OCI-M2 (cell line): ENCODE results near the gene NAA16.
"Not testable (repeated sequence)": the region's sequence is repeated elsewhere in the genome, so short reads cannot be mapped to it uniquely, and the experiment has no call there.

Experiments used
- DNase-seq: peaks from one replicate; lab custom pipeline; 2025; ENCODE audit not compliant: unreplicated experiment; lab: John Stamatoyannopoulos, UW

NAA16 gene

DNA sequence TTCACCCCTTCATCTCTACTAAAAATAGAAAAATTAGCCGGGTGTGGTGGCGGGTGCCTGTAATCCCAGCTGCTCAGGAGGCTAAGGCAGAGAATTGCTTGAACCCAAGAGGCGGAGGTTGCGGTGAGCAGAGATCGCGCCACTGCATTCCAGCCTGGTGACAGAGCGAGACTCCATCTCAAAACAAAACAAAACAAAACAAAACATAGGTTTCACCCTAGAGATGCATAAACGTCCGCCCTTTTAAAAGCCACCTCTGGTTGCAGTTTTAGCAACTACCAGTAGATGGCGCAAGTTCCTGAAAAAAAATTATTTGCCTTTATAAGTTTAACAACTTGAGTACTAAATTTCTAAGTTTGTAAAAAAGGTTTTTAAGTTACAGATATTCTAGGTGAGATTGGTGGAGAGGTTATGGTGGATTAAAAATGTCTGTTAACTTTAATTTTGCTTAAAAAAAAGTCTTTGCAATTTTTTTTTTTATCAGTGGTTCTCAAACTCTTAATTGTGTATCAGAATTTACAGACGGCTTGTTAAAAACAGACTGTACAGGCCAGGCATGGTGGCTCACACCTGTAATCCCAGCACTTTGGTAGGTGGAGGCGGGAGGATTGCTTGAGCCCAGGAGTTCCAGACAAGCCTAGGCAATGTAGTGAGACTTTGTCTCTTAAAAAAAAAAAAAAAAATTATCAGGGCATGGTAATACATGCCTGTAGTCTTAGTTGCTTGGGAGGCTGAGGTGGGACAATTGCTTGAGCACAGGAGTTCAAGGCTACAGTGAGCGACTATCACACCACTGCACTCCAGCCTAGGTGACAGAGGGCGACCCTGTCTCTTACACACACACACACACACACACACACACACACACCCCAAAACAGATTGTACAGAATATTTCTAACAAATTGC lies 42.1 kb downstream of the NAA16 start:
- DNase-seq = no peak

DNA sequence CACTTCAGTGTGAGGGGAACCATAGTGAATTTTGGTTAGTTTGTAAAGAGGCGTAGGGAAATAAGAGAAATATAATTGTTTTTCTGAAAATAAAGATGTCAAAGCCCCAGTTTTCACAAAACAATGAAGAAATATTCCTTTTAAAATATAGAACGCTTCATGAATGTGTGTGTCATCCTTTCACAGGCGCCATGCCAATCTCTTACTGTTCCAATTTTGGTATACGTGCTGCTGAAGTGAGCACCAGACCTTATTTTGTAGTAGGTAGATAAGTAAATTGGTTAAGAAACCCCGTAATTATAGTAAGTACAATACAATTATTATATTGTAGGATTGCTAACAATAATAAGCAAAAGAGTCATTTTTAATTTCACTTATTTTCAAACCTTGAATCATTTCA lies 43.3 kb downstream of the NAA16 start:
- no peak for DNase-seq

DNA sequence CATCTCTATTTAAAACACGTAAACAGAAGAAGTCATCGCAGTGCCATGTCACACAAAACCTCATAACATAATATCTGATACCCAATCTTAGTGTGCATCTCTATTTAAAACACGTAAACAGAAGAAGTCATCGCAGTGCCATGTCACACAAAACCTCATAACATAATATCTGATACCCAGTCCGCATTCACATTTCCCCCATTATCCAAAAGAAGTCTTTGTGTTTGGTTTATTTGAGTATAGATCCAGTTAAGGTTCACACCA lies 45.2 kb downstream of the NAA16 start:
- not testable (repeated sequence) for DNase-seq

DNA sequence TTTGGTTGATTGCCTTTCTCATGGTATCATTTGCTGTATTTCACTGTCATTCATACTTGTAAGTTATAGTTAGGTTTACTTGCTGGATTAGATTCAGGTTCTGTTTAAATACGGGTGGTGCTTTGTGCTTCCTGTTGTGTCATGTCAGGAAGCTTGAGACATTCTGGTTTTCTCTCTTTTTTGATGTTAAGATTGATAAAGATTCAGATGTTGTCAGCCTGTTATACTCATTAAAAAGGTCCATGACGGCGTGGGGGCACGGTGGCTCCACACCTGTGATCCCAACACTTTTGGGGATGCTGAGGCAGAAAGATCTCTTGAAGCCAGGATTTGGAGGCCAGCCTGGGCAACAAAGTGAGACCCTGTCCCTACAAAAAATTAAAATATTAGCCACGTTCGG lies 45.7 kb downstream of the NAA16 start:
- DNase-seq = no peak

DNA sequence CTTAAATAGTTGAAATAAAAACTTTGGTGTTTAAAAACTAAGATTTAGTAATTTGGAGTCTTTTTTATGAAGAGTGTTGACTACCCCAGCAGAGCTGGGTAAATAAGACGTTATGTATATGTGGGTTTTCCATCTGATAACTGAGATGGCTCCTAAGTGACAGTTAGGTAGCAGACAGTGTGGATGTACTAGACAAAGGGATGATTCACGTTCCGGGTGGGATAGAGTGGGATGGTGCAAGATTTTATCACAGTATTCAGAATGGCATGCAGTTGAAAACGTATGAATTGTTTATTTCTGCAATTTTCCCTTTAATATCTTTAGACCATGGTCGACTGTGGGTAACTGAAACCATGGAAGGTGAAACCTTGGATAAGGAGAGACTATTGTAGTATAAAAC lies 50.4 kb downstream of the NAA16 start:
- DNase-seq = no peak

DNA sequence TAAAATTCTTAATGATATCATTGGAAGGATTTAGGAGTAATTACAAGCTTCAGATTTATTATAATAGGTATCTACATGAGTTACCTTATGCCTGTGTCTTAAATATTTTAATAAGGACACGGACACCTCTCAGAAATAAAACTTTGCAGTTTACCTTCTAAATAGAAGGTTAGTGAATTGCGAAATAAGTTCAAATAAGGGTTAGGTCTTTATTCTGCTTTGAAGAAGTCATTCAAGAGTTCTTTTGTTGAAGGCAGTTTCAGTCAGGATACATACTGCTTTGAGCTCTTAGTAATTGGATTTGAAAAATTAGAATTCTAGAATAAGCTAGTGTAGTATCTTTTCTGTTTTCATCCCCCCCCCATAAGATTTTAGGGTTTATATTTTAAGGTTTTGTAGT lies 53.0 kb downstream of the NAA16 start:
- DNase-seq = no peak

DNA sequence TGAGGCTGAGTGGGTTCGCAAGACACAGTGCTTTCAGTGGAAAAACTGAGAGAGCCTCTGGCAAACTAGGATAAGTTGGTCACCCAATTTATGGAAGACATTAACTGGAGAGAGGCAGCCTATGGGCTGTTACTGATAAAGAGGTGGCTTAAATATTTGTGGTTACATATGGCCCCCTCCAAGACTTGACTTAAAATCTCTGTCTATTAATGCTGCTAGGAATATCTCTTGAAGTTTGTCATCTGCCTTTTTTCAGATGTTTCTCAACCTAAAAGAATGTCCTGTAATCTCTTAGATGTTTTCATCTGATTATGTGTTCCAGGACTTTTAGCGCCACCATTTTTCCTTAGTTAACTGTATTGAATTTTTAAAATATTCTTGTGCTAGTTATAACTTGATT lies 54.6 kb downstream of the NAA16 start:
- DNase-seq = no peak

DNA sequence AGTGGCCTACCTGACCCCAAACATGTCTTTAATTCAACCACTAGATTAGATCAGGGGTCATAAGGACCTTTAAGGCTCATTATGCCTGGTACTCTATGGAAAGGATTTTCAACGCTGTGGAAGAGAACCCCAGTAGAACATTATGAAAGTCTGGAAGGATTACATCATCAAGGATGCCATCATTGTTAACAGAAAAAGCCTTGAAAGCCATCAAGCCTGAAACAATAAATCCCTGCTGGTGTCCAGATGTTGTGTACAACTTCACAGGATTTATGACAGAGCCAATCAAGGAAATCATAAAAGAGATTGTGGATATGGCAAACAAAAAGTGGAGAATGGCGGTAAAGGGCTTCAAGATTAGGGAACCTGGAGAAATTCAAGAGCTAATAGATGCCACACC lies 59.7 kb downstream of the NAA16 start:
- DNase-seq = no peak

DNA sequence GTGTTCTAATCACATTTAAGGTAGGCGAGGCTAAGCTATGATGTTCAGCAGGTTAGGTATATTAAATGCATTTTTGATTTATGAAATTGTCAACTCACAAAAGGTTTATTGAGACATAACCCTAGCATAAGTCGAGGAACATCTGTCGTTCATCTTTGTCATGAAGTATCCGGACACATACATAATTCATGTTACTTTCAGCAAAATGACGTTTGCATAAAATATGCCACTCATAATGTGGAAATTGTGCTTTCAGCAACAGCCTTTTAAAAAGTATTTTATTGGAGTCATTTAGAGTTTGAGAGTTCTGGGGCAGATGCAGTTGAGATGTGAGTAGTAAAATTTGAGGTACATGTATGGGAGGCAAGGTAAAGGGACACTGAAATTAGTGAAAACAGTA lies 66.4 kb downstream of the NAA16 start:
- no peak for DNase-seq

DNA sequence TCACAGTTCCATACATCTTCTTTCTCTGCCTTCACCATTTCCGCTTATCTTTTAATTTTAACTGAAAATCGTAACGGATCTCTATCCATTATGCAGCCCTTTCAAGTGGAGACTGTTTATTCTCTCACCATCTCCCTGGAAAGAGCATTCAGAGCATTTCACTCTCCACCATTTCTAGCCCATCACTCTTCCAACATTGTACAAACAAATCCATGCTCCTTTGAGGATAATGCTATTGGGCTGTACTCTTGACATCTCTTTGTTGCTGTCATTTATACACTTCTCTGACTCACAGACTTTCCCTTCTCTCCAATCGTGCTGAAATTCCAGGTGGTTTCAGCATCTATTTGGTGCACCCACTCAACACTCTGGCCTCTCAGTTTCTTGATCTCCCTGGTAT lies 71.4 kb downstream of the NAA16 start:
- DNase-seq = no peak

DNA sequence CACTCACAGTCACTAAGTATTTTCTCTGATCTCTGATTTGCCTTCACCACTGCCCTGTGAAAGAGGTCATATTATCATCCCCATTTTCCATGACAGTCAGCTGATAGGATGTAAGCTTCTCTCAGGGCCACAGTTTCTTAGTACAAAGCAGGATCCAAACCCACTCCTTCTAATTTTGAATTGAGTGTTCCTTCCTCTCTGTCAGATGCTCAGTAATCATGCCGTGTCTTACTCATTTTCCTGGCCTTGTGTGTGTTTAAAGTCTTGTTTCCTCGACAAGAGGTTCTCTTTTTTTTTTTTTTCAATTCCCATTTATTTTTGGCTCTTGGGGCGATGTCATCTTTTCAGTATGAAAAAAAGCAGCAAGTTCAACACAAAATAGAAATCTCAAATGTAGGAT lies 72.3 kb downstream of the NAA16 start:
- no peak for DNase-seq

DNA sequence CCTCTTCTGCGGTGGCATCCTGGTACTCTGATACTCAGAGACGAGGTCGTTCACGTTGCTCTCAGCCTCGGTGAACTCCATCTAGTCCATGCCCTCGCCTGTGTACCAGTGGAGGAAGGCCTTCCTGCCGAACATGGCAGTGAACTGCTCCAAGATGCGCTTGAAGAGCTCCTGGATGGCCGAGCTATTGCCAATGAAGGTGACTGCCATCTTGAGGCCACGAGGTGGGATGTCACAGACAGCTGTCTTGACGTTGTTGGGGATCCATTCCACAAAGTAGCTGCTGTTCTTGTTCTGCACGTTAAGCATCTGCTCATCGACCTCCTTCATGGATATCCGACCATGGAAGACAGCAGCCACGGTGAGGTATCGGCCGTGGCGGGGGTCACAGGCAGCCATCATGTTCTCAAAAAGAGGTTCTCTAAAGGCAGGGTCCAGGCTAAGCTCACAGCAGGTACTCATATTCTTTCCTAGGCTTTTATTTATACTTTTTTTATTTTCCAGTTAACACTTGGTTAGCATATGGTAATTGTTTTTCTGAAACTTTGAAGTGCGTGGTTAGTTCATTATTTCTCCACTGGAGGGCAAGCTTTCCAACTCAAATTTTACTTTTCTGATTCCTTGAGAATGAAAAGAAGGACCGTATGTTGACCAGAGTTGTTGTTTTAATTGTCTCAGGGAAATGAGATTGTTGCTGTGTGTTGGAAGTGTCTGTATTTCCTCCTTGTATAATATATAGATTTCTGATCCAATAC lies 73.9 kb downstream of the NAA16 start:
- no peak for DNase-seq

DNA sequence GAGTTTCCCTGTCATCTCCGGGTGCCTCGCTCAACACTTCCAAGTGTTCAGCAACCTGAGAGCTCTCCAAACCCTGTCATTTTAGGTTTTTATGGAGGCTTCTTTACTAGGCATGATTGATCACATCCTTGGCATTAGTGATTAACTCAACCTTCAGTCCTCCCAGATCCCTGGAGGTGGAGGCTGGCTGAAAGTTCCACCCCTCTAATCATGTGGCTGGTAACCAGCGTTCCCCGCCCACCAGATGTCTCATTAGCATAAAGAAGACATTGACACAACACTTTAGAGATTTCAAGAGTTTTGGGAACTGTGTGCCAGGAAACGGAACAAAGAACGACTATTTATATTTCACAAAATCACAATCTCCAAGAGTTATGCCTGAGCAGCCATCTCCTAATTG lies 75.1 kb downstream of the NAA16 start:
- no peak for DNase-seq

DNA sequence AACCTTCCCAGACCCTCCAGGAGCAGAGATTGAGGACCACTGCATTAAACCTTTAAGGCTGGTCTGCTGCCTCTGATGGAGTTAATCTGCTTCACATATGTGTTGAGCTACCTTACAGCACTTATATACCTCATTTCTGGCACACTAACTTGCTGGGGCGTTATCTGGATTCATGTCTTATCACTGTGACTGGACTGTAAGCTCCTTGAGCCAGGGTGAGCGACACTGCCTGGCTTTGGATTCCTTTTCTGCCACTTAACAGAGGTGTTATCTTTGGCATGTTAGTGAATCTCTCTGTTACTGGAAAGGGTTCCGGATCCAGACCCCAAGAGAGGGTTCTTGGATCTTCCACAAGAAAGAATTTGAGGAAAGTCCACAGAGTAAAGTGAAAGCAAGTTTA lies 76.5 kb downstream of the NAA16 start:
- no peak for DNase-seq

DNA sequence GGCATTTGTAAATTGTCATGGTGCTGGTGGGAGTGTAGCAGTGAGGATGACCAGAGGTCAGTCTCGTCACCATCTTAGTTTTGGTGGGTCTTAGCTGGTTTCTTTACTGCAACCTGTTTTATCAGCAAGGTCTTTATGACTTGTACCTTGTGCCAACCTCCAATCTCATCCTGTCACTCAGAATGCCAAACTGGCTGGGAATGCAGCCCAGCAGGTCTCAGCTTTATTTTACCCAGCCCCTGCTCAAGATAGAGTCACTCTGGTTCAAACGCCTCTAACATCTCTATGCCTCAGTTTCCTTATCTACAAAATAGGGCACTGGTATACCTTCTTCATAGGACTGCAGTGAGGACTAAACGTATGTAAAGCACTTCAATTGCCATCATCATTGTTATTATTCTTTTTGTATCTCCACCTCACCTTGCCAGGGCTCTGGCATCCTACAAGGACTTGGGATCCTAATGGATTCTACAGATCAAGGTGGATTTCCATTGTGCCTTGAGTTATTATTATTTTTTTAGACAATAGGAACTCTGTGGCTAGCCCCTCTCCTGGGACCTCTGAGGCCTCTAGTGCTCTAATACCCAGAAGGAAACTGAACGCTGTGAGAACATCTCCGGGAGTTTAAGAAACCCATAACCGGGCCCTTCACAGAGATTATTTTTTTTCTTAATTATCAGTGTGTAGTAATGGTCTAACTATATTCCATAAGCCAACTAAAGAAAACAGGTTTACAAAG lies 77.2 kb downstream of the NAA16 start:
- no peak for DNase-seq

DNA sequence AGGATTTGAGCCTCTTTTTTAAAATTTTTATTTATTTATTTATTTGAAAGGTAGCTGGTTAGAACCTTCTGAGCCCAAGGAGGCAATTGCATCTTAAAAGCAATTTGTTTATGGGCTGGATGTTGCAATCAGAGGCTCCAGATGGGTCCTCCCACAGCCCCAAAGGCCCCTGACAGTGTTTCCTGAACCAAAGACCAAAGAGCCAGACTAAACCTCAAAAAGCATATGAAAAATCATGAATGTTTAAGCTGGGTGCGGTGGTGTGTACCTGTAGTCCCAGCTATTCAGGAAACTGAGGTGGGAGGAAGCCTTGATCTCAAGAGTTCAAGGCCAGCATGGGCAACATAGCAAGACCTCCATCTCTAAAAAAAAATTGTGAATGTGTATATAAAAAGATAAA lies 78.5 kb downstream of the NAA16 start:
- no peak for DNase-seq

DNA sequence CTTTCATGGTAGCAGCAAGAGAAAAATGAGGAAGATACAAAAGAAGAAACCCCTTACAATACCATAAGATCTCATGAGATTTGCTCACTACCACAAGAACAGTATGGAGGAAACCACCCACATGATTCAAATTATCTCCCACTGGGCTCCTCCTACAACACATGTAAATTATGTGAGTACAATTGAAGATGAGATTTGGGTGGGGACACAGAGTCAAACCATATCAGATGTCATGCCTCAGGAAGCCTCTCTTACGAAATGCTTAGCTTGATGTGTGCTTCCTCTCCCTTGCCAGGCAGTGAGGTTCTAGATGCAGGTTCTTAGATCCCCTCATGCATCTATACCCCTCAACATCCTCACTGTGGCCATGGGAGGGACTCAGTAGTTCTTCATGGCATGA lies 83.1 kb downstream of the NAA16 start:
- no peak for DNase-seq

DNA sequence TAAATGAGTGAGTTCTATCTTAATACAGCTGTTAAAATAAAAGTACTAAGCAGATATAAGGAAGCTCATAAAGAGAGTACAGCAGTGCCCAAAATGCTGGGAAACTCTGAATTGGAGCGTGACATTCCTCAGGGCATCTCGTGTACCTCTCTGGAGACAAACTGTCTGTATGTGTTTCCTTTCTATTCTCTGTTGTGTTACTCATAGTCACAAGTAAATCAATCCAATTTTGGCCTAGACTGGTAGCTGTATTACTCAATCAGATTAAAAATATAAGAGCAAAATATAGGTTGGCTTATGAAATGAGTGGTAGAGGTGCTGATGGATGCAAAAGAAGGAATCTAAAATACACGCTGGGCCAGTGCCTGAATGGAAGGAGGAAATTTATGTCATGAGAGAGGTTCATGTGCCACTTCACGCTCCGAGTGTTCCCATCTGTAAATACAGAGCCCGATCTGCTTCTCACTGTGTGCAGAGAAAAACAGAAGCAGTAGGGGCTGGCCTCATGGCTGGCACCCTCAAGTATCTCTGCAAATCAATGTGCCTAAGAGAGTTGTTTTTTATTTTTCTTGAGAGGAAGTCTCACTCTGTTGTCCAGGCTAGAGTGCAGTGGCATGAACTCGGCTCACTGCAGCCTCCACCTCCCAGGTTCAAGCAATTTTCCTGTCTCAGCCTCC lies 87.6 kb downstream of the NAA16 start:
- DNase-seq = no peak

DNA sequence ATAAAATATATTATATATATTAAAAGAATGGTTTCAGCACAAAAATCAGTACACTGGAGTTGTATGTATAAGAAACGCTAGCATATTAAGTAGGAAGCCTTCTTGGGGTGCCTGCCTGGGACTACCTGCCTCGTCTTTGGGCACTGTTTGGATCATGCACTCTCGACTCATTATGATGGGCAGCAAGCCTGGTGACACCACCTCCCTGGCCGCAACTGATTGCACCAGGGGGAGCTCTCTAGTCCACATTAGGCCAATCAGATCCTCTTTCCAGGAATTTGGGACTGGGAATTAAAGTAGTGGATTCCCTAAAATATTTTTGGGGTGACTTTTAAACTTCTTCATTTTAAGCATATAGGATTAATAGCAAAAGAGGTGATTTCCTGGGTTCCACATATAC lies 90.3 kb downstream of the NAA16 start:
- no peak for DNase-seq

DNA sequence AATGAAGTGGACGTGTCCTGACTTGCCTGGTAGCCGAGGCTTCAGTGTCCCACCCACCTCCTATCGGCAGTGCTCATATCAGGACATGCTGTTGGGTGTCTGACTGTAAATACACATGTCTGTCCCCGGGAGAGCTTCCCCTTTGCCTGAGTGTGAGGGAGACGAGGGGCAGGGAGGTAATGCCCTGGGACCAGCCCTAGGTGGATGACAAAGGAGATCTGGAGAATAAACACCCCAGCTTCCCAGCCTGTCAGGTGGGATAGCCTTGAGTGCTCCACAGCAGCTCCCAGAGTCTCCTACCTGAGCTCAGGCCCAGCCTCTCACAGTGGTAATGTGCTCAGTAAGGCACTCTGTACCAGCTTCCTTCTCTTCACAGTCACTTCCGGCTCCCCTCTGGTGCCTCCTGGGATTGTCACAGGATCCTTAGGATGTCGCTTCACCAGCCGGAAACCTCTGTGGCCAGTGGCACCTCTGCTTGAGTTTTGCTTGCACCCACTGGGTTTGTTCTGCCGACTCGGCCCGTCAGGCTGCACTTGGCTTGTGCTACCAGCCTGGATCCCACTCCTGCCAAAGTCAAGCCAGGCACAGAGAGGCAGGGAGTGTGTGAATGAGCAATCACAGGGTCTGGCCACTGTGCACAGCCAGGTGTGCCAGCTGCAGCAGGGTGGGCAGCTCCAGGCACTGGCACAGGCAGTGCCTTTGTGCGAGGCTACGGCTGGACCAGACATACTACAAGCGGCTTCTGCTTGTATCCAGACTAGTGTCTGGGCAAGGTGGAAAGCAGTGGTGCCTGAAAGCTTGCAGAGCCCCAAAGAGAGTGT lies 91.8 kb downstream of the NAA16 start:
- DNase-seq = no peak

DNA sequence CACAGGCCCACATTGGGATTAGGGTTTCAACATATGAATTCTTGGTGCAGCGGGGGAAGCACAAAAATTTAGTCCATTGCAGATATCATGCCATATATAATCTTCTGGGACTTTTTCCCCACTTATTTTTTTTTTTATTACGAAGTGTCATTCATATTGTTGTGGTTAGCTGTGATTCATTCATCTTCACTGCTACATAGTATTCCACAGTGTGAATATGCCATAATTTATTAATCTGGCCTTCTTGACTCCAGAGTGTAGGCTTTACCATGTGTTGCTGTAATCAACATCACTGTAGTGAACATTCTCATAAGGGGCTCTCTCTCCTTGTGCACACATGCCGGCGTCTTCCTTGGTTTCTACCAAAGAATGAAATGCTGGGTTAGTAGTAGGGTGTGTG lies 92.9 kb downstream of the NAA16 start:
- no peak for DNase-seq
